IMR-90 (cell line): ENCODE measurements around the gene ARMC5. TPM values are rescaled to one million over a fixed set of nuclear protein-coding genes. Genes with fewer than 3 reads are reported as not detected.
"Not testable (repeated sequence)": the region's sequence is repeated elsewhere in the genome, so short reads cannot be mapped to it uniquely, and the experiment has no call there.

ENCODE experiments used
- ATAC-seq: fragments of 200-7000 bp; cut with Tn5 transposase; 2 replicates; pipeline ENCODE4 v1.9.1; 2020; ENCODE audit warnings: low read depth, mild to moderate bottlenecking, moderate library complexity
- BruUV-seq: library from RNA; stranded (reverse); fragments of 400-500 nt; replicated peaks from 2 replicates; lab custom pipeline; 2021; lab: Mats Ljungman, UMichigan
- CTCF ChIA-PET: fragments of 300-600 bp; formaldehyde crosslinking; extraction: SDS; loops from one replicate; lab custom pipeline; 2021; ENCODE audit warnings: antibody characterized with exemption; lab: Yijun Ruan, JAX
- POLR2A ChIA-PET: fragments of 300-600 bp; sonication (Branson Sonifier 250); formaldehyde crosslinking; loops from one replicate; lab custom pipeline; 2022; ENCODE audit warnings: antibody characterized with exemption; ENCODE audit not compliant: unreplicated experiment; lab: Charles Lee
- DNase-seq: peaks from one replicate; pipeline ENCODE4 v3.0.0; 2013
- H2AFZ ChIP-seq: replicated peaks from 2 replicates; pipeline ENCODE3; 2013; ENCODE audit warnings: low read length, mild to moderate bottlenecking; ENCODE audit not compliant: poor library complexity
- H2AK5ac ChIP-seq: 2 replicates; pipeline ENCODE4 v1.6.1; 2013; ENCODE audit warnings: low read depth, low read length, inconsistent platforms
- H2AK9ac ChIP-seq: replicated peaks from 2 replicates; pipeline ENCODE3; 2013; ENCODE audit warnings: mild to moderate bottlenecking, low read depth, low read length, moderate library complexity; ENCODE audit not compliant: poor library complexity
- H2BK120ac ChIP-seq: 2 replicates; pipeline ENCODE4 v1.6.1; 2013; ENCODE audit warnings: low read depth, low read length, inconsistent platforms
- H2BK15ac ChIP-seq: 3 replicates; pipeline ENCODE4 v1.6.1; 2013; ENCODE audit warnings: low read depth, low read length, inconsistent platforms
- H2BK20ac ChIP-seq: 2 replicates; pipeline ENCODE4 v1.6.1; 2013; ENCODE audit warnings: low read depth, mild to moderate bottlenecking, inconsistent platforms, low read length, moderate library complexity
- H2BK5ac ChIP-seq: 2 replicates; pipeline ENCODE4 v1.6.1; 2013; ENCODE audit warnings: mild to moderate bottlenecking, low read depth, low read length, inconsistent platforms; ENCODE audit not compliant: poor library complexity, severe bottlenecking
- H3K14ac ChIP-seq: replicated peaks from 2 replicates; pipeline ENCODE4 v1.6.1; 2013; ENCODE audit warnings: low read depth, low read length, inconsistent platforms
- H3K18ac ChIP-seq: 2 replicates; pipeline ENCODE4 v1.6.1; 2013; ENCODE audit warnings: low read depth, low read length, control low read depth
- H3K23ac ChIP-seq: 2 replicates; pipeline ENCODE4 v1.6.1; 2013; ENCODE audit warnings: low read depth, low read length, inconsistent platforms
- H3K27ac ChIP-seq: 2 replicates; pipeline ENCODE4 v1.5.1; 2013; ENCODE audit warnings: mild to moderate bottlenecking, control low read depth, low read length; ENCODE audit not compliant: insufficient read depth
- H3K27me3 ChIP-seq: 2 replicates; pipeline ENCODE4 v1.6.1; 2013; ENCODE audit warnings: low read length; ENCODE audit not compliant: control insufficient read depth, insufficient read depth
- H3K36me3 ChIP-seq: 2 replicates; pipeline ENCODE4 v1.6.1; 2013; ENCODE audit warnings: low read length, mixed read lengths; ENCODE audit not compliant: control insufficient read depth, insufficient read depth
- H3K4ac ChIP-seq: 2 replicates; pipeline ENCODE4 v1.6.1; 2013; ENCODE audit warnings: low read depth, low read length, inconsistent platforms
- H3K4me1 ChIP-seq: 2 replicates; pipeline ENCODE4 v1.6.1; 2013; ENCODE audit warnings: low read length, mixed read lengths; ENCODE audit not compliant: control insufficient read depth, insufficient read depth
- H3K4me2 ChIP-seq: 2 replicates; pipeline ENCODE4 v1.6.1; 2013; ENCODE audit warnings: low read depth, mild to moderate bottlenecking, control low read depth, low read length, moderate library complexity
- H3K4me3 ChIP-seq: 2 replicates; pipeline ENCODE4 v1.5.1; 2013; ENCODE audit warnings: low read depth, mild to moderate bottlenecking, control low read depth, low read length, moderate library complexity; ENCODE audit not compliant: insufficient read depth
- H3K56ac ChIP-seq: 2 replicates; pipeline ENCODE4 v1.6.1; 2013; ENCODE audit warnings: low read length, inconsistent platforms; ENCODE audit not compliant: insufficient read depth; ENCODE audit errors: extremely low read depth
- H3K79me1 ChIP-seq, 2 experiments: 2 replicates each; pipeline ENCODE4 v1.6.1; 2013; ENCODE audit warnings: low read length in 2 of 2, inconsistent platforms in 1 of 2, low read depth in 1 of 2
- H3K9ac ChIP-seq: 2 replicates; pipeline ENCODE4 v1.6.1; 2013; ENCODE audit warnings: low read depth, low read length, control low read depth
- H3K9me1 ChIP-seq: 2 replicates; pipeline ENCODE4 v1.6.1; 2013; ENCODE audit warnings: low read length, inconsistent platforms; ENCODE audit not compliant: insufficient read depth
- H3K9me3 ChIP-seq: 2 replicates; pipeline ENCODE4 v1.6.1; 2013; ENCODE audit warnings: low read length; ENCODE audit not compliant: control insufficient read depth, insufficient read depth
- H4K20me1 ChIP-seq: 2 replicates; pipeline ENCODE4 v1.6.1; 2013; ENCODE audit warnings: low read length, inconsistent platforms; ENCODE audit not compliant: insufficient read depth
- H4K5ac ChIP-seq: 2 replicates; pipeline ENCODE4 v1.6.1; 2013; ENCODE audit warnings: mild to moderate bottlenecking, low read depth, low read length, control low read depth
- H4K8ac ChIP-seq, 2 experiments: 2 replicates each; pipeline ENCODE4 v1.6.1; 2013; ENCODE audit warnings: low read depth in 2 of 2, low read length in 2 of 2, control low read depth in 1 of 2, inconsistent platforms in 1 of 2
- H4K91ac ChIP-seq: 2 replicates; pipeline ENCODE4 v1.6.1; 2013; ENCODE audit warnings: low read depth, low read length, inconsistent platforms; ENCODE audit not compliant: insufficient read depth
- WGBS, 2 experiments: methylation state at CpG; one replicate each; pipeline versions ENCODE4 v1.1.5 to v1.1.7; 2013; ENCODE audit warnings: missing lambda C conversion rate in 2 of 2; ENCODE audit not compliant: insufficient read length in 1 of 2; ENCODE audit errors: extremely low coverage in 2 of 2; 5-methylcytosine and 5-hydroxymethylcytosine counted together
- dilution Hi-C: fragments of 300-500 bp; cut with HindIII; formaldehyde crosslinking; loops from one replicate; pipeline ENCODE4 v1.14.3; 2018; ENCODE audit warnings: low sequenced_read_pairs; ENCODE audit not compliant: unreplicated experiment
- in situ Hi-C: fragments of 300-500 bp; cut with MboI; formaldehyde crosslinking; loops from 3 replicates; pipeline ENCODE4 v1.14.3; 2019; ENCODE audit warnings: low sequenced_read_pairs, inconsistent platforms, mixed read lengths
- intact Hi-C: fragments of 100-400 bp; cut with micrococcal nuclease; formaldehyde crosslinking; loops from 2 replicates; pipeline ENCODE4 v1.10.0; 2022
- polyA plus RNA-seq, 3 experiments: library from polyadenylated mRNA; depleted of rRNA; stranded (reverse); fragments of >200 nt; gene quantifications; 2 replicates each; pipeline ENCODE4 v1.2.3, GENCODE V29; 2012; ENCODE audit warnings: low replicate concordance in 1 of 3
- total RNA-seq: library from RNA; depleted of rRNA; stranded (reverse); fragments of >200 nt; gene quantifications from 2 replicates; pipeline ENCODE4 v1.2.3, GENCODE V29; 2012

The ARMC5 gene
- total and polyA plus RNA-seq, 2 of the 4 experiments (the other 2 are of a cell fraction): 2.3 to 7.5 TPM

DNA sequence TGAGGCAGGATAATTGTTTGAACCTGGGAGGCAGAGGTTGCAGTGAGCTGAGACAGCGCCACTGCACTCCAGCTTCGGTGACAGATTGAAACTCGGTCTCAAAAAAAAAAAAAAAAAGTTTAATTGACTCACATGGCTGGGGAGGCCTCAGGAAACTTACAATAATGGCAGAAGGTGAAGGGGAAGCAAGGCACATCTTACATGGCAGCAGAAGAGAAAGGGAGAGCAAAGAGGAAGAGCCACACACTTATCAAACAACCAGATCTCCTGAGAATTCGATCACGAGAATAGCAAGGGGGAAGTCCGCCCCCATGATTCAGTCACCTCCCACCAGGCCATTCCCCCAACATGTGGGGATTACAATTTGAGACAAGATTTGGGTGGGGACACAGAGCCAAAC is 13.4 kb upstream of the ARMC5 start:
- H4K91ac ChIP-seq, ATAC-seq, H2BK20ac ChIP-seq, DNase-seq, H3K9ac ChIP-seq, H3K27me3 ChIP-seq, H2BK5ac ChIP-seq, H2AFZ ChIP-seq, H4K8ac ChIP-seq, H2BK120ac ChIP-seq, H3K79me1 ChIP-seq, H3K56ac ChIP-seq, H2AK9ac ChIP-seq, H3K9me1 ChIP-seq, POLR2A ChIA-PET, BruUV-seq, H3K9me3 ChIP-seq, dilution Hi-C loops, H2AK5ac ChIP-seq, H3K23ac ChIP-seq, H3K36me3 ChIP-seq, H4K20me1 ChIP-seq, H3K14ac ChIP-seq, H3K4me1 ChIP-seq, H3K4me2 ChIP-seq, H2BK15ac ChIP-seq, H3K18ac ChIP-seq, H3K4me3 ChIP-seq, H3K4ac ChIP-seq, H3K27ac ChIP-seq, H4K5ac ChIP-seq: not testable (repeated sequence)
- in situ Hi-C loops (loop anchor here (10.0 kb wide), 2 partner anchors 59 to 451 kb away; partner anchors contain the start of gene RUSF1), intact Hi-C loops (loop anchor here (10.0 kb wide), 2 partner anchors 59 to 61 kb away; partner anchors contain the start of gene RUSF1)
- no CpG with 5 or more reads among the region's 6 CpGs for WGBS, 2 experiments
- CTCF ChIA-PET: interaction anchor here (0.7 kb wide), 1 partner anchor 432 kb away, joined by 3 read pairs; no protein-coding TSS in a partner anchor
